Upper lobe of right lung (tissue), 1 donor: Measurements from ENCODE around the gene SRR. TPM values are rescaled to one million over a fixed set of nuclear protein-coding genes. Genes with fewer than 3 reads are reported as not detected.

Experiments used
- ATAC-seq: fragments of 200-7000 bp; cut with Tn5 transposase; one replicate; pipeline ENCODE4 v1.9.1; 2020; ENCODE audit warnings: mild to moderate bottlenecking, moderate library complexity
- DNase-seq: peaks from one replicate; pipeline ENCODE4 v3.0.0-alpha.2; 2020
- H3K27ac ChIP-seq: fragments of 200-600 bp; one replicate; pipeline ENCODE4 v1.8.0; 2022
- H3K27me3 ChIP-seq: fragments of 200-600 bp; one replicate; pipeline ENCODE4 v1.8.0; 2022; ENCODE audit warnings: mild to moderate bottlenecking
- H3K36me3 ChIP-seq: fragments of 200-600 bp; one replicate; pipeline ENCODE4 v1.8.0; 2022
- H3K4me1 ChIP-seq: fragments of 200-600 bp; one replicate; pipeline ENCODE4 v1.8.0; 2022
- H3K4me3 ChIP-seq: fragments of 200-600 bp; one replicate; pipeline ENCODE4 v1.8.0; 2022; ENCODE audit warnings: mild to moderate bottlenecking
- H3K9me3 ChIP-seq: fragments of 200-600 bp; one replicate; pipeline ENCODE4 v1.8.0; 2022
- intact Hi-C: fragments of 100-400 bp; cut with DNase I; formaldehyde crosslinking; loops from one replicate; pipeline ENCODE4 v1.11.0; 2022
- total RNA-seq: library from RNA; stranded (reverse); fragmentation: NEBNext Ultra II Directional; extraction: Animal tissue kit (Norgen Biotek cat#: 25700); gene quantifications from one replicate; pipeline ENCODE4 v1.2.1, GENCODE V29; 2021
- TF ChIP-seq, protein P1 (sequence below): fragments of 200-600 bp; IDR thresholded peaks from one replicate; pipeline ENCODE4 v1.8.0; 2022; ENCODE audit warnings: antibody characterized with exemption
- donor health status: DM: no; HTN: yes; CAD: no; lungs with severe emphysema.

SRR gene
- total RNA-seq, 1 donor from 2014 or later, result 6.3 TPM

DNA sequence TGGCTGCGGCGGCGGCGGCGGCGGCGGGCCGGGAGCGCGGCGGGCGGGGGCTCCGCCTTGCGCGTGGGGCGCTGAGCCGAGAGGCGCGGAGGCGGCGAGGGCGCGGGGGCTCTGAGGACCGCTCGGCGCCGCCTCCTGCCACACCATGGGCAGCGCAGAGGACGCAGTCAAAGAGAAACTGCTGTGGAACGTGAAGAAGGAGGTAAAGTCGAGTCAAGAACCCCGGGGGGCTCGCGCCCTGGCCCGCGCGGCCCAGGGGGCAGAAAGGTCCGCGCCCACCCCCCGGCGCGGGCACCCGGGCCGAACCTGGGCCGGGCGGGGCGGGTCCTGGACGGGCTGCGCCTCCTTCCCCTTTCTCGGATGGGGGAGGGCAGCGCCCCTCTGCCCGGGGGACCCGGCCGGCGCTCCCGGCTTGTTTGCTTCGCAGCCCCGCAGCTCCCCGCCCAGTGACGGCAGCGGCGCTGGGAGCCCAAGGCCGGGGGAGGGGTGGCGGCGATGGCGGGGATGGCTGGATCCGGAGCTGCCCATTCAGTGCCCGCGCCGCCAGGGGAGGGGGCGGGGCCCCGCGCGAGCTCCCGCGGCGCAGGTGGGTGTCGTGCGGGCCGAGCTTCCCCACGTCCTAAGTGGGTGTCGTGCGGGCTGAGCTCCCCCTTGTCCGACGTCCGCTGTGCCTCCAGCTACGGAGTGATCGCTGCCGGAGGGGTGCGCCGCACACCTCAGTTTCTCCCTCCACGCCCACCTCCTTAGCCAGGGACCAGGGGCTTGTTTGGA is 34.0 kb downstream of the SRR start:
- H3K9me3 ChIP-seq, result no peaks in the 10 kb centered on the region
- ATAC-seq (peak; percentile 71), DNase-seq (peak; percentile 87)
- intact Hi-C loops, result no loop called here
- TF ChIP-seq, protein P1, sequence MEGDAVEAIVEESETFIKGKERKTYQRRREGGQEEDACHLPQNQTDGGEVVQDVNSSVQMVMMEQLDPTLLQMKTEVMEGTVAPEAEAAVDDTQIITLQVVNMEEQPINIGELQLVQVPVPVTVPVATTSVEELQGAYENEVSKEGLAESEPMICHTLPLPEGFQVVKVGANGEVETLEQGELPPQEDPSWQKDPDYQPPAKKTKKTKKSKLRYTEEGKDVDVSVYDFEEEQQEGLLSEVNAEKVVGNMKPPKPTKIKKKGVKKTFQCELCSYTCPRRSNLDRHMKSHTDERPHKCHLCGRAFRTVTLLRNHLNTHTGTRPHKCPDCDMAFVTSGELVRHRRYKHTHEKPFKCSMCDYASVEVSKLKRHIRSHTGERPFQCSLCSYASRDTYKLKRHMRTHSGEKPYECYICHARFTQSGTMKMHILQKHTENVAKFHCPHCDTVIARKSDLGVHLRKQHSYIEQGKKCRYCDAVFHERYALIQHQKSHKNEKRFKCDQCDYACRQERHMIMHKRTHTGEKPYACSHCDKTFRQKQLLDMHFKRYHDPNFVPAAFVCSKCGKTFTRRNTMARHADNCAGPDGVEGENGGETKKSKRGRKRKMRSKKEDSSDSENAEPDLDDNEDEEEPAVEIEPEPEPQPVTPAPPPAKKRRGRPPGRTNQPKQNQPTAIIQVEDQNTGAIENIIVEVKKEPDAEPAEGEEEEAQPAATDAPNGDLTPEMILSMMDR, result no peak
- H3K27me3 ChIP-seq, result no peaks in the 10 kb centered on the region
- H3K4me3 ChIP-seq, result peak overlapping the region; percentile 84
- H3K27ac ChIP-seq, result peak overlapping the region; percentile 79
- H3K4me1 ChIP-seq, result peaks cover 18% of the 10 kb centered on the region
- H3K36me3 ChIP-seq, result peaks cover 38% of the 10 kb centered on the region

DNA sequence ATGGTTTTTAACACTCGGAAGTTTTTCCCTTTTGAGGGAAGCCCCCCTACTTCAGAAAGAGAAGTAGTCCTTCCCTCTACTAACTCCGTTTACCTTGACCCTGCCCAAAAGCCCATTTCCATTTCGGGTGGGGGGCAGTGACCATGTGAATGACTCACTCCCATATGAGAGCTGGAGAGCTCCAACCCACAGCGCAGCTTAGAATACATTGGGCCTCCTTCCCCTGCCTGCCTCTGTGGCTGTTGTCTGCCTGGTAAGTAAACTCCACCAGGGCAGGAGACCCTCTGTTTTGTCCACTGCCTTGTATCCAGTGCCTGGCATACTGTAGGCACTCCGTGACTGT is 34.5 kb downstream of the SRR start:
- Histone ChIP-seq H3K9me3 (no peaks in the 10 kb centered on the region), H3K4me1 (peaks cover 18% of the 10 kb centered on the region), H3K27ac (peak overlapping the region; percentile 79), H3K36me3 (peaks cover 35% of the 10 kb centered on the region), H3K27me3 (no peaks in the 10 kb centered on the region), H3K4me3 (peak overlapping the region; percentile 84)
- DNase-seq, result no peak
- TF ChIP-seq, protein P1, result no peak
- ATAC-seq, result no peak
- intact Hi-C loops, result no loop called here

DNA sequence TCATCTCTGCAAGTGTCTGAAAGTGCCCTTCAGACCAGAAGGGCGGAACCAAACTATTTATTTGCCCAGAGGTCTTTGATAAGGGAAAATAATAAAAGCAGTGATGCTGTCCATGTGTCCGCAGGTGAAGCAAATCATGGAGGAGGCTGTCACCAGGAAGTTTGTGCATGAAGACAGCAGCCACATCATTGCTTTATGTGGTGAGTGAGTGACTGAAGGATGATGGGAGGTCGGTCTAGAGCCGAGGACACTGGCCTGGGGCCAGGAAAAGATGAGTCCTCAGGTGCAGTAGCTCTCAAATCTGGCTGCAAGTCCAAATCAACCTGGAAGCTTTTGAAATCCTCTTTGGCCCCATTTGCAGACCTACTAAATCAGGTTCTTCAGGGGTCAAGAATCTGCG is 39.7 kb downstream of the SRR start:
- H3K4me3 ChIP-seq, result no peak overlapping the region
- H3K36me3 ChIP-seq, result peaks cover 30% of the 10 kb centered on the region
- no peaks in the 10 kb centered on the region for H3K9me3 ChIP-seq
- TF ChIP-seq, protein P1, result no peak
- H3K4me1 ChIP-seq, result peaks cover 5% of the 10 kb centered on the region
- DNase-seq, result no peak
- H3K27me3 ChIP-seq, result no peaks in the 10 kb centered on the region
- no peak overlapping the region for H3K27ac ChIP-seq
- intact Hi-C loops, result no loop called here
- no peak for ATAC-seq

DNA sequence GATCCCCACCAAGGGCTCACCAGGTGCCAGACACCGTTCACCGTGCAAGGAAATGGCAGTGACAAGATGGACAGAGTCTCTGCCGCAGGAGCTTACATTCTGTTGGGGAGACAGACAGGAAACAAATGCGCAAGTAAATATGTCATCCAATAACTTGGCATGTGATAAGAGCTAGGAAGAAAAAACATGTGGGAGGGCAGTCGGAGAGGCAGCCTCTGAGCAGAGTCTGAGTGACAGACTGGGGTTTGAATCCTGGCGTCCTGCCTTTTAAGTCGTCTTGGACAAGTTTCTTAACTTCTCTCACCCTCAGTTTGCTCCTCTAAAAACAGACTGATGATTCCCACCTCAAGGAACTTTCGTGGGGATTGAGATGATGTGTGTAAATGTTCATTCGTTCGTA is 40.8 kb downstream of the SRR start:
- H3K27me3 ChIP-seq, result no peaks in the 10 kb centered on the region
- DNase-seq, result no peak
- no peak overlapping the region for H3K4me3 ChIP-seq
- no peak for ATAC-seq
- H3K4me1 ChIP-seq, result peaks cover 3% of the 10 kb centered on the region
- TF ChIP-seq, protein P1, result no peak
- no peak overlapping the region for H3K27ac ChIP-seq
- no peaks in the 10 kb centered on the region for H3K9me3 ChIP-seq
- H3K36me3 ChIP-seq, result peaks cover 30% of the 10 kb centered on the region
- intact Hi-C loops, result no loop called here

DNA sequence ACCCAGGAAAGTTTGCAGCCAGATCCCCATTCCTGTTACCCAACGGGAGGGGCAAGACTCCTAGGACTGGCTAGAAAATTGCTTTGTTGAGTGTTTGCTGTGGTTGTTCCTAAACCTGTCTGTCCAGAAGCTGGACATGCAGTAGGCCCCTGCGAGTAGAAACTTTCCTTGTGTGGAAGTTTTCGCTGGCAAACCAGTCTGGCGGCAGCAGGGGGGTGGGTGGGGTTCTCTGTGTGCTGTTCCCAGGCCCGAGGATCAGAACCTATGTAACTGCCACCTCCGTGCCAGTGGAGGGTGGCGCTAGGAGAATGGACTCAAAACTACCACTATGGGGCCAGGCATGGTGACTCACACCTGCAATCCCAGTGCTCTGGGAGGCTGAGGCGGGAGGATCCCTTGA is 42.7 kb downstream of the SRR start:
- no peaks in the 10 kb centered on the region for H3K9me3 ChIP-seq
- no peak overlapping the region for H3K27ac ChIP-seq
- DNase-seq, result peak; percentile 74
- peak; percentile 88 for ATAC-seq
- peaks cover 3% of the 10 kb centered on the region for H3K4me1 ChIP-seq
- intact Hi-C loops, result no loop called here
- no peak overlapping the region for H3K4me3 ChIP-seq
- no peaks in the 10 kb centered on the region for H3K27me3 ChIP-seq
- TF ChIP-seq, protein P1, result no peak
- peaks cover 25% of the 10 kb centered on the region for H3K36me3 ChIP-seq
